ENCODE measurements around the gene RHBDL2. TPM values are rescaled to one million over a fixed set of nuclear protein-coding genes. Genes with fewer than 3 reads are reported as not detected.
"Not testable (repeated sequence)": the region's sequence is repeated elsewhere in the genome, so short reads cannot be mapped to it uniquely, and the experiment has no call there.

RHBDL2 gene
- total RNA-seq, 1 donor from 2014 or later, result not detected

DNA sequence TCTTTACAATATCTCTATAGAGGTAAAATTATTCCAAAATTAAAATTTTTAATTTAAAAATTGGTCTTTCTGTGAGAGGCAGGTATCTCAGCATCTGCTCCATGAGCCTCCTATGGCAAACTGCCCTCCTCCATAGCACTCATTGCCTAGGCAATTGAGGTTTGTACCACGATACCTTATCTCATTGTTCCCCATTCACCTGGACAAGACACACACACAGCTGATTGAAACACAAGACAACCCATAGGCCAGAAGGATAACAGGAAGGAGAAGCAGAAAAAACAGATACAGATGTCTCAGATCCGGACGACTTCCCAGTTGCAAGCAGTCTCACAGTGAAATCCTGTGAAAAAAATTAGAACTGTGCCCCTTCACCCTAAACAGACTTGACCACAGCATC is 24.3 kb downstream of the RHBDL2 start:
- DNase-seq (ENCODE audit: low read depth), result no peak
- no peak overlapping the region for H3K4me3 ChIP-seq (ENCODE audit: low read depth, low read length)
- TF ChIP-seq, protein P1, sequence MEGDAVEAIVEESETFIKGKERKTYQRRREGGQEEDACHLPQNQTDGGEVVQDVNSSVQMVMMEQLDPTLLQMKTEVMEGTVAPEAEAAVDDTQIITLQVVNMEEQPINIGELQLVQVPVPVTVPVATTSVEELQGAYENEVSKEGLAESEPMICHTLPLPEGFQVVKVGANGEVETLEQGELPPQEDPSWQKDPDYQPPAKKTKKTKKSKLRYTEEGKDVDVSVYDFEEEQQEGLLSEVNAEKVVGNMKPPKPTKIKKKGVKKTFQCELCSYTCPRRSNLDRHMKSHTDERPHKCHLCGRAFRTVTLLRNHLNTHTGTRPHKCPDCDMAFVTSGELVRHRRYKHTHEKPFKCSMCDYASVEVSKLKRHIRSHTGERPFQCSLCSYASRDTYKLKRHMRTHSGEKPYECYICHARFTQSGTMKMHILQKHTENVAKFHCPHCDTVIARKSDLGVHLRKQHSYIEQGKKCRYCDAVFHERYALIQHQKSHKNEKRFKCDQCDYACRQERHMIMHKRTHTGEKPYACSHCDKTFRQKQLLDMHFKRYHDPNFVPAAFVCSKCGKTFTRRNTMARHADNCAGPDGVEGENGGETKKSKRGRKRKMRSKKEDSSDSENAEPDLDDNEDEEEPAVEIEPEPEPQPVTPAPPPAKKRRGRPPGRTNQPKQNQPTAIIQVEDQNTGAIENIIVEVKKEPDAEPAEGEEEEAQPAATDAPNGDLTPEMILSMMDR (conservative IDR thresholded peaks at IDR 0.05; ENCODE audit: low read depth, low read length), result no peak

DNA sequence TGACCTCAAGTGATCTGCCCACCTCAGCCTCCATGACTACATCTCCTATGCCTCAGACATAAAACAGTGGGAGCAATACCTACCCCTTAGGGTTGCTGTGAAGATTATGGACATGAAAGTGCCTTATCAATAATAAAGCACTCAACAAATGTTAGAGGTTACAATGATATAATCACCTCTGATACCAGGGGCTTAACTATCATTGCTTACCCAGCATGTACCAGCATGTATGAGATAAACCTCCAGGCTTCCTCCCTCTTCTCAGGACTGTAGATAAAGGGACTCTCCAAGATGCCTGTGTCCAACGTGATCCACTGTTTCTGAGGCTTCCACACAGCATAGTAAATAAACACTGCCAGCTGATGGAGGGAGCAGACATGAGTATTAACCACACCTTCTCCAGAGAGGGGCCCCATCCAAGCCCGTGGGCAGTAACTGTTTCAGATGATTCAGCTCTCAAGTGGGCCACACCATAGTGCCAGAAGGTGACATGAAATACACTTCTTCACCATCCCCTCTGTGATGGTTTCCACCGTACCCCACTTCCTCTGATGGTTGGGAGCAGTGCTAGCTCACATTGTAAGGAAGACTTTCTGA is 26.2 kb downstream of the RHBDL2 start:
- TF ChIP-seq, protein P1 (conservative IDR thresholded peaks at IDR 0.05; ENCODE audit: low read depth, low read length), result no peak
- no peak for DNase-seq (ENCODE audit: low read depth)

DNA sequence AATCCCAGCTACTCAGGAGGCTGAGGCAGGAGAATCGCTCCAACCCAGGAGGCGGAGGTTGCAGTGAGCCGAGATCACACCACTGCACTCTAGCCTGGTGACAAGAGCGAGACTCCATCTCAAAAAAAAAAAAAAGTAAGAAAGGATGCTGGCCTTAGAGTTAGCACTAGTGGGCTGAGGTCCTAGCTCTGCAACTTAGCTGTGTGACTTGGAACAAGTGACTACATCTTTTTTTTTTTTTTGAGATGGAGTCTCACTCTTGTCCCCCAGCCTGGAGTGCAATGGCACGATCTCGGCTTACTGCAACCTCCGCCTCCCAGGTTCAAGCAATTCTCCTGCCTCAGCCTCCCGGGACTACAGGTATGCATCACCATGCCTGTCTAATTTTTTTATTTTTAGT is 26.7 kb downstream of the RHBDL2 start:
- H3K4me3 ChIP-seq (ENCODE audit: low read depth, low read length); DNase-seq (ENCODE audit: low read depth): not testable (repeated sequence)

More for the DNA sequence above, 26.2 kb downstream of the RHBDL2 start:
- H3K4me3 ChIP-seq (ENCODE audit: low read depth, low read length), result no peak overlapping the region

DNA sequence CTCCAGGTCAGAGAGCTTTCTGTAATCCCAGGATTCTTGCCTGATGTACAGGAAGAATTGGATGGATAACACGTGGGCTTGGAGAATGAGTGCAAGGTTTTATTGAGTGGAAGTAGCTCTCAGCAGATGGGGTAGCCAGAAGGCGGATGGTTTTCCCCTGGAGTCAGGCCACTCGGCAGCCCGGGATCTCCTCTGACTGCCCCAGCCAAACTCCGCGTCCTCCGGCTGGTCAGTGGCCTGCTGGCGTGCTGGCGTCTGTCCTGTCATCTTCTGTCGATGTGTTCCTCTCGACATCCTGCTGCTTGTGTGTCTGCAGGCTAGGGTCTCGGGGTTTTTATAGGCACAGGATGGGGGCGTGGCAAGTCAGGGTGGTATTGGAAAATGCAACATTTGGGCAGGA is 32.8 kb downstream of the RHBDL2 start:
- no peak for DNase-seq (ENCODE audit: low read depth)
- no peak overlapping the region for H3K4me3 ChIP-seq (ENCODE audit: low read depth, low read length)
- TF ChIP-seq, protein P1 (conservative IDR thresholded peaks at IDR 0.05; ENCODE audit: low read depth, low read length), result no peak

DNA sequence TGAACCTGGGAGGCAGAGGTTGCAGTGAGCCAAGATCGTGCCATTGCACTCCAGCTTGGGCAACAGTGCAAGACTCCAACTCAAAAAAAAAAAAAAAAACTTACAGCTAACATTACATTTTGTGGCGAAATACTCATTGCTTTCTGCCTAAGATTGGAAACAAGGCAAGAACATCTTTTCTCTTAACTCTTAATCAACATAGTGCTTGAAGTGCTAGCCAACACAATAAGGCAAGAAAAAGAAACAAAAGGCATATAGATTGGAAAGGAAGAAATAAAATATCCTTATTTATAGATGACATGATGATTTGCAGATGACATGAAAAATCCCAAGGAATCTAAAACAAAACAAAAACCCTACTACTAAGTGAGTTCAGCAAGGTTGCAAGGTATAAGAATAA is 35.6 kb downstream of the RHBDL2 start:
- no peak for DNase-seq (ENCODE audit: low read depth)

DNA sequence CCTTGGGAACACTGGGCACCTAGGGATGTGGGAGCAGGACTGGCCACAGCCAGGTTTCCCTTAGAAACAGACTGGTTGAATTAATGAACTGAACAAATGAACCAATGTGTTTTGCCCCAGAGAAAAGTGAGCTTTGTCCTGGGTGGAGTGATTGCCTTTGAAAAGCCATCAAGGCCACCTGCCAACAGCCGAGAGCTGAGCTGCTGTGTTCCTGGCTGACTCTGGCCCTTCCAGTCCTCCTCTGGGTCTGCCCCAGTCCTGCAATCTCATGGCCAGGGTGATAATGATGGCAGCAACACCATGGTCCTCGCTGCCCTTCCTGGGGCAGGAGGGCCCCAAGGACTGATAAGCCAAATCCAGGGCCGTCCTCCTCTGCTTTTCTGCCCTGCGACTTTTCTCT is 42.1 kb downstream of the RHBDL2 start:
- DNase-seq (ENCODE audit: low read depth), result no peak
- TF ChIP-seq, protein P1 (conservative IDR thresholded peaks at IDR 0.05; ENCODE audit: low read depth, low read length), result no peak
- H3K4me3 ChIP-seq (ENCODE audit: low read depth, low read length), result no peak overlapping the region

More for the DNA sequence above, 35.6 kb downstream of the RHBDL2 start:
- H3K4me3 ChIP-seq (ENCODE audit: low read depth, low read length), result no peak overlapping the region
- TF ChIP-seq, protein P1 (conservative IDR thresholded peaks at IDR 0.05; ENCODE audit: low read depth, low read length), result no peak

DNA sequence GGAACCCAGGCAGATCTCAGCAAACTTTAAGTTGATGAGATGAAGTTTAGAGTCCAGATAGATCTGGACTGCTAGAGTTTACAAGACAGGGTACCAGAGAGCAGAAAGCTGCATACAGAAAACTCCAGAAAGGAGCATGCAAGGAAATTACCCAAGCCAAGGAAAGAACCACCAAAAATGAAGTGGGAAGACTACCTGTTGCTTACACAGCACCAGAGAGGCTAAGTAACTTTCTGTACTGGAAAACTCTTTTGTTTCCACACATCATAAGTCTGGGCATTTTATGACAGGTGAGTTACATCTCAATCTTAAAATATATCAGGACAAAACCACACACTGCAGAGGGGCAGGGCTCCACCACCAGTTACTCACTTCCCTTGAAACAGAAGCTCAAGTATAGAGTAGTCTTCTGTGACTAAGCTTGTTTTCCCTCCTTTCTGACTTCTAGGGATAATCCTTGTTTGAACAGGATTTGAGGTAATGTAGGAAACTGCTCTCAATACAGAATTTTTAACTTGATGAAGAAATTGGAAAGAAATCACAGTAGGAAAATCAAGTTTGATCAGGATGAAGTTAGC is 42.9 kb downstream of the RHBDL2 start:
- no peak for DNase-seq (ENCODE audit: low read depth)
- TF ChIP-seq, protein P1 (conservative IDR thresholded peaks at IDR 0.05; ENCODE audit: low read depth, low read length), result no peak
- H3K4me3 ChIP-seq (ENCODE audit: low read depth, low read length), result no peak overlapping the region

Measured in epithelial cell of proximal tubule (primary cell).